ENCODE results near the gene FHOD1. TPM values are rescaled to one million over a fixed set of nuclear protein-coding genes. Genes with fewer than 3 reads are reported as not detected.

FHOD1 gene
- total and polyA plus RNA-seq, 2 of the 4 experiments (the other 2 are of a cell fraction): 13.8 to 64.0 TPM

- H3K27me3 ChIP-seq (ENCODE audit: control insufficient read depth, insufficient read depth, low read length): no peaks in the 10 kb centered on the region
- H4K91ac ChIP-seq (ENCODE audit: insufficient read depth, low read depth, low read length): no peak overlapping the region
- no peak overlapping the region for H2BK120ac ChIP-seq (ENCODE audit: low read depth, low read length)
- no peak overlapping the region for H2BK5ac ChIP-seq (ENCODE audit: low read depth, low read length, poor library complexity, severe bottlenecking)
- H3K79me1 ChIP-seq (ENCODE audit: low read depth in 1 of 2, low read length in 2 of 2): peaks cover 5 to 59% of the 10 kb centered on the region in 2 experiments; a peak in 3 of 4 replicates
- H2AK5ac ChIP-seq (ENCODE audit: low read depth, low read length): no peak overlapping the region
- DNase-seq (no peak), ATAC-seq (ENCODE audit: low read depth) (no peak)
- H3K4me3 ChIP-seq (ENCODE audit: insufficient read depth, low read depth, low read length): no peak overlapping the region
- no peak overlapping the region for H3K4me2 ChIP-seq (ENCODE audit: low read depth, low read length)
- no peaks in the 10 kb centered on the region for H4K20me1 ChIP-seq (ENCODE audit: insufficient read depth, low read length)
- H4K5ac ChIP-seq (ENCODE audit: low read depth, low read length): no peak overlapping the region
- no peak overlapping the region for H3K23ac ChIP-seq (ENCODE audit: low read depth, low read length)
- no peaks in the 10 kb centered on the region for H3K9me3 ChIP-seq (ENCODE audit: control insufficient read depth, insufficient read depth, low read length)
- H3K14ac ChIP-seq (replicated peaks; ENCODE audit: low read depth, low read length): no peak overlapping the region
- in situ Hi-C loops (cut with MboI; ENCODE audit: low sequenced_read_pairs): no loop called here
- WGBS, 2 experiments (ENCODE audit: extremely low coverage in 2 of 2, insufficient read length in 1 of 2): 100% methylated on average over 2 of the region's 7 CpGs; no CpG with 5 or more reads in 1 of the 2 experiments
- ChIA-PET POLR2A (ENCODE audit: unreplicated experiment) (no interaction called here), CTCF (no interaction called here)
- H2AK9ac ChIP-seq (replicated peaks; ENCODE audit: low read depth, low read length, poor library complexity): no peak overlapping the region
- no peak overlapping the region for H4K8ac ChIP-seq (ENCODE audit: low read depth in 2 of 2, low read length in 2 of 2)
- no peak overlapping the region for H3K18ac ChIP-seq (ENCODE audit: low read depth, low read length)
- dilution Hi-C loops (cut with HindIII; ENCODE audit: low sequenced_read_pairs, unreplicated experiment): no loop called here
- no peak overlapping the region for H3K4ac ChIP-seq (ENCODE audit: low read depth, low read length)
- H3K9ac ChIP-seq (ENCODE audit: low read depth, low read length): no peak overlapping the region
- no peaks in the 10 kb centered on the region for H3K9me1 ChIP-seq (ENCODE audit: insufficient read depth, low read length)
- H3K36me3 ChIP-seq (ENCODE audit: control insufficient read depth, insufficient read depth, low read length): peaks cover 81% of the 10 kb centered on the region
- TF ChIP-seq BHLHE40 (IDR thresholded peaks at IDR 0.05; ENCODE audit: low read depth, low read length) (no peak), RCOR1 (IDR thresholded peaks at IDR 0.05; ENCODE audit: insufficient replicate concordance, low read length) (no peak), NFE2L2 (IDR thresholded peaks at IDR 0.05; ENCODE audit: low read depth, low read length) (no peak), CTCF (conservative IDR thresholded peaks at IDR 0.05; ENCODE audit: low read depth, low read length) (no peak)
- H3K4me1 ChIP-seq (ENCODE audit: control insufficient read depth, insufficient read depth, low read length): no peaks in the 10 kb centered on the region
- no TSS peak for BruUV-seq (replicated peaks)
- intact Hi-C loops (cut with micrococcal nuclease): no loop called here
- no peak overlapping the region for H3K56ac ChIP-seq (ENCODE audit: extremely low read depth, insufficient read depth, low read length)
- no peak overlapping the region for H3K27ac ChIP-seq (ENCODE audit: insufficient read depth, low read length)
- H2AFZ ChIP-seq (replicated peaks; ENCODE audit: low read length, poor library complexity): no peak overlapping the region
- no peak overlapping the region for H2BK20ac ChIP-seq (ENCODE audit: low read depth, low read length)
- no peak overlapping the region for H2BK15ac ChIP-seq (ENCODE audit: low read depth, low read length)
Observed at GRCh38 chr16:67233596-67233995, 13.7 kb downstream of the FHOD1 start.
